ENCODE results near the gene LSM4.

LSM4 gene

DNA sequence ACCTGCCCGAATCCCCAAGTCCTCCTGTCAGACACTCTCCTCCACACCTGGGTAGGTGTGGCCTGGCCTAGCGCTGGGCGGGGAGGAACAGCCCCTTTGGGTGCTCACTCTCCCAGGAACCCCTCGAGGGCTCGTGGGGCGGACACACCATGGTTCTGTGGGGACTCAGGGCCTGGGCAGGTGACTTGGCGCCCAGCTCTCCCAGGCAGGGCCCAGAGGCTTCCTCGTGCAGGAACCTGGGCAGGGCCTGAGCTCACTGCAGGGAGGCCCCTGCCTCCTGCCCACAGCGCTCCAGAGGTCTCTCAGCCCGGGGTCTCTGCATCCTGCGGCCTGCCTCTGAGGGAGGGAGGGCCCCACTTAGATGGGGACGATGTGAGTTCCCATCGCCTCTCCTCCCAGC is 11.9 kb downstream of the LSM4 start:
- DNase-seq (ENCODE audit: low read depth), result no peak

DNA sequence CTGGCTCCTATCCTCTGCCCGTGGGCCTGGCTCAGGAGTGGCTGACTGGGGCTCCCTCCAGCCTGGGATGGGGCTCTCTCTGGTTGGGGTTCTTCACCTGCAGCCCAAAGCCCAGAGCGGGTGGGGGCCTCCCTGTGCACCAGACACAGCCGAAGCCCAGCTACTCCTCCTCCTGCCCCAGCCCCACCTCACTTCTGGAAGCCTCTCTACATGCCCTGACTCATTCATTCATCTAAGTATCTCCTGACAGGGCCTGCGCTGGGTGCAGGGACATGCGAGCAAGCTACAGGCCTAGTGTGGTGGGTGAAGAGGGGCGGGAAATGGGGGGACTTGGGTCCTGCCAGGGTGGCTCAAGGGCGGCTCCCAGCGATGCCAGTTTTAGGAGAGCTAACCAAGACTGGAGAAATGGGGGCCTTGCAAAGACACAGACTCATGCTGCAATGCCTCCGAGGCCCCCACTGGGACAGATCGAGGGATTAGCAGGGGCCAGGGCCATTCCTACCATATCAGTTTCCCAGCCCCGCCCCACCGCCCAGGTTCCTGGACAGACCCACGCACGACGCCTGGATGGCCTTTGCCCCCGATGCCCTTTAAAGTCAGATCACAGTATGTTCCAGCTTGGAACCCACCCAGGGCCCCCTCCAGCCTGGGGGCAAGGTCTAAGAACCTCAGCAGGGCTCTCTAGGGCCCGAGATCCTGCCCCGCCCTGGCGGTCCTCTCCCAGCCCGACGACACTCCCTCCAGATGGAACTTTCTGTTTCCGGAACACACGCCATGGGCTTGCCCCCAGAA is 12.6 kb downstream of the LSM4 start:
- no peak for DNase-seq (ENCODE audit: low read depth)

DNA sequence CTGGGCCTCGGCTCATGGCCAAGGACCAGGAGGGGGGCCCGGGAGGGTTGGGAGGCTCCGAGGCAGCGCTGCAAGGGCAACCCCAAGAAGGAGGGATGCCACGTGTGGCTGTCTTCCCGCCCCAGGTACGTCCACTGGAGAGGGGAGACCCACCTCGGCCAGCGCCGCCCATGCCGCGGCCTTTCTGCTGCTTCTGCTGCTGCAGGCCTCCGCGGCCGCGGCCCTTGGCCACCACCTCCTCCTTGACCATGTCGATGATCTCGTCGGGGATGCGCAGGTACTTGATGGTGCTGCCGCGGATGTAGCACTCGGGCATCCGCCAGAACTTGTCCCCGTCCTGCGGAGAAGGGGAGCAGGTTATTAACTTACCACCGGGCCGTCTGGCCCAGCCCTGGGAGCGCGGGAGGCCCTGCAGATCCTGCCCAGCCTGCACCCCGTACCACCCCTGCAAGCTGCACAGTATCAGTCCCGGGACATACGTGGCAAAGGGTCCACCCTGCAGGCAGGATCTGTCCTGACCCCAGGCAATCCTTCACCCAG is 13.3 kb downstream of the LSM4 start:
- DNase-seq (ENCODE audit: low read depth), result no peak

DNA sequence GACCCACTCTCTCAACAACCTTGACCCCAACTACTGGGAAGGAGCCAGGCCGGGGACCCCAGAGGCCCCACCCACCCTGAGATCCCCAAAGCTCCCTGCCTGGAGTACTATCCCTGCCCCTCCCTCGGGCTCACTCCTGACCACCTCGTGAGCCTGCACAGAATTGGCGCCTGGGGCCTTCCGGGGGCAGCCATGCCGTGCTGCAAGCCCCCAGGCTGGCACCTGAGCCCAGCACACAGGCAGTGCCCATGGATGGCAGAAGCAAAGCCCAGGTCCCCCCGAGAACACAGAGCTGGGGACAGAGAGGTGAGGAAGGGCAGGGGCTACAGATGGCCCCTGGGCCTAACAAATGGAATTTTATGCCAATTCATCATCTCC is 13.9 kb downstream of the LSM4 start:
- no peak for DNase-seq (ENCODE audit: low read depth)

DNA sequence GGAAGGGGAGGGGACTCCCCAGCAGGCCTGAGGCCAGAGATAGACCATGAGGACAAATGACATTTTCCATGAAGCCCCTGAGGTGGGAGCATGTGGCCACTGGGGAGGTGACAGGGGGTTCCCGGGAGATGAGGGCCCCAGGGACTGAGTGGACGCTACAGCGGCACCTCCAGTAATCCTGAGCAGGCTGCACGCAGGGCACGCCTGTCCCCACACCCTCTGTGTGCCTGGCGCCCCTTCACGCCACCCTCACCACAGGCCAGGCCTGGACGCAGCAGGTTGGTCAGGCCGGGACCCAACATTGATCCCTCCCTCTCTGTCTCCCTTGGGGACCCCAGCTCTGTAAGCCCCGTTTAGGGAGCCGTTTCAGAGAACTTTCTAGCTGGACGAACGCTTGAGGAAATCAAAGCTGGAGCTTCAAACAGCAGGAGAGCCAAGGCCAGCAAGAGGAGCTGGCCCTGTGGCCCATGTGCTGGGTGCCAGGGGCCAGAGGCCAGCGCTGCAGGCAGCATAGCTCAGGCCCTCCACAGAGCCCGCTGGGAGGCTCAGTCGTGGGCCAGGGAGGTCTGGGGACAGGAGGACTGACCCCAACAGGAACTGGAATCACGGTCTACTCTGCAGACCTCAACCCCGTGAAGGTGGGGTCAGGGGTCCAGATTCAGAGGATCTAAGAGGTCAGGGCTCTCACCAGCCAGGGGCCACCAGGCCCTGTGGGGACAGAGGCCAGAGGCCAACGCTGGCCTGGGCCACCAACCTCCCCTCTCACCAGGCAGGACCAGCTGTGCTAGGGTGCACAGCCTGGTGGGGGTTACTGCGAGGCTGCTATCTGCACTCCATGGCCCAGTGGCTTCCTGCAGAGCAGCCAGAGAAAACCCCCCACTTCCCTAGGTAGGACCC is 14.6 kb downstream of the LSM4 start:
- DNase-seq (ENCODE audit: low read depth), result no peak

DNA sequence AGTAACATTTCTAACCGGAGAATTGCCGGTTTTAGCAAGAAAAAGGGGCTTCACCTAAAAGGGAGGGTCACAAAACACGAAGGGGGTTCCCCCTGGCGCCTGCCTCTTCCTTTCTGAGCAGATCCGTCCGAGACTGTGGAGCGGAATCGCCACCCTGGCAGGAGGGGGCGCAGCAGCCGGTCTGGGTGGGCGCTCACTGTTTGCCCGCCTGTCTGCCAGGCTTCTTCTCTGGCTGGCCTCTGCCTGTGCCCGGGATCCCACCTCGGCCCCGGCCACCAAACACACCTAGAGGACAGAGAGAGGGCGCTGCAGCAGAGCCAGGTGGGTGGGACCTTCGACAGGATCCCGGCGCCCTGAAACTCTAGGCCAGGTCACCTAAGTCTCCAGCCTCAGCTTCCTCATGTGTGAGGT is 15.6 kb downstream of the LSM4 start:
- DNase-seq (ENCODE audit: low read depth), result no peak

DNA sequence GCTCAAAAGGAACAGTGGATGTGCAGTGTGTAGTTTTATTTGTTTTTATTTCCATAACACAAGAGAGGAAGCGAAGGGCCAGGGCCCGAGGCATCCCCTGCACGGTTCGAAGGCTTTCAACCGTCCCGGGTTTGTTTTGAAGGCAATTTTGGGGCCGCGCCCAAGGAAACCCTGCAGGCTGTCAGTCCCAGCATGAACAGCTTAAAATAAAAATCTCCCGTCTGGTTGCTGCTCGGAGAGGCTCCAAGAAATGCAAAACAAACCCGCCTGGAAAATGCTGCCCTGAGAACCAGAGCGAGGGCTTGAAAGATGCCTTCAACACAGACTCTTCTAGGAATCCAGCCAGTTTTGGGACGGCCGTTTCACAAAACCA is 16.0 kb downstream of the LSM4 start:
- DNase-seq (ENCODE audit: low read depth), result no peak

DNA sequence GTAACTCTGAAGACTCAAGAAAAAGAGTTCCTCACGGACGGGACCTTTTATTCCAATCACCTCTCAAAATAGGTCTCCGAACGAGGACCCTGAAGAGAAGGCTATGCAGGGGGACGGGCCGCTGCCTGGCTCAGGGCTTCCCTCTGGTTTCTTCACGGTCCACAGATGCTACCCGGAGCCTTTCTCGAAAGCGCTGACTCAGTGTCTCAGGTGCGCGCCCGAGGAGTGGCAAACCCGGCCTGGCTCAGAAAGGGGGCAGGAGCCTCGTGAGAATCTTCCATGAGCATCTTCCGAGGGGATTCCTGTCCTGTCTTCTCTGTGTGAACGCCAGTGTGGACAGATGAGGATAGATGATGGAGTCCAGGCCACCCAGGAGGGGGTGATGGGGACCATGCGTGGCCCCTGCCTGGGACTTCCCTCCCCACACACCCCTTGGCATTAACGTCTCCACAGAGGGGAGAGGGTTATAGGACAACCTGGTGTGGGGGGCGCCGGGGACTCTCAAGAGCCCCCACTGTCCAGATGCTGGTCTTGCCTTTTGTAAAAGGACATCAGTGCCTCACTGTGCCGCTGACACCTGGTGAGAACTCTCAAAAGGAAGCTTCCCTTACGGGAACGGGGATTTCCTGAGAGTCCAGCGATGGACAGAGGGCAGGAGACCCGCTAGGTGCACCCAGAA is 16.5 kb downstream of the LSM4 start:
- DNase-seq (ENCODE audit: low read depth), result no peak

DNA sequence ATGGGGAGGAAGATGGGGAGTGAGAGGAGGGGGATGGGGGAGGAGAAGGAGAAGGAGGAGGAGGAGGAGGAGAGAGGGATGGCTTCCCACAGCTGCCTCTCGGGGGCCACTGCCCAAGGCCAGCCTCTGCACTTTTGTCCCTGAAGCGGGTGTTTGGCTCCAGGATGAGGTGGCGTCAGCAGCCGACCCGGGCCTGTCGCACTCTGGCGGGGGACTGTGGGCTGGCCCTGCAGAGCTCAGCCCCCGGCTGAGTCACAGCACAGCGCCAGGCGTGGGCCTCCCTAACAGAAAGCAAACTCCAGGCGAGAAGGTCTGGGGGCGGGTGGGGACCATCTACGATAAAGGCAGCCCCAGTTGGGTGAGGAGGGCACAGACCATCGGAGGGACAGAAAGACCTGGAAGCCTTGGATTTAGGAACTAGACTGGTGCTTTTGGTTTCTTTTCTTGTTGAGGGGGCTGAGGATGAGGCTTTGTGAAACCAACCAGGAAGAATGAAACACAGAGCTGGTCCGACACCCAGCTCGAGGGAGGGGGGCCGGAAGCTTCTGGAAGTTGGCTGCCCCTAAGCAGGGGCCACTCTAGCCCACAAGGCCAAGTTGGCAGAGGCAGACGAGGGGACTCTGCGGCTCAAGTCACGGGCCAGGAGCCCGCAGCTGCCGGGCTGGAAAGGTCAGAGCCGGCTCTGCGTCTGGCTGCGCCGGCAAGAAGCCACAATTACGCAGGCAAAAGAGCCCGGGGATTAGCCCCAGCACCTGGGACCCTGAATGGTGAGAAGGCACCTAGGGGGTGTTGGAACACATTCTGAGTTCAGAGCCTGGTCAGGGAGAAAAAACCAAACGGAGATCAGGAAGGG is 18.2 kb downstream of the LSM4 start:
- DNase-seq (ENCODE audit: low read depth), result peak; percentile 77

DNA sequence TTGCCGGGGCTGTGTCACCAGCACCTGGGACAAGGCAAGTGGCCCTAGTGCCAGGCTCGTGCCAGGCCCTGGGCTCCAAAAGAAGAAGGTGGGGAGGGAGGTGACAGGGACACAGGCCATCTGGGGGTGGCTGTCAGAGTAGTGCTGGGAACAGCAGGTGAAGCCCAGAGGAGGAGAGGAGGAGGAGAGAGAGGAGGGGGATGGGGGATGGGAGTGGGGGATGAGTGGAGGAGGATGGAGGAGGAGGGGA is 18.7 kb downstream of the LSM4 start:
- DNase-seq (ENCODE audit: low read depth), result no peak

DNA sequence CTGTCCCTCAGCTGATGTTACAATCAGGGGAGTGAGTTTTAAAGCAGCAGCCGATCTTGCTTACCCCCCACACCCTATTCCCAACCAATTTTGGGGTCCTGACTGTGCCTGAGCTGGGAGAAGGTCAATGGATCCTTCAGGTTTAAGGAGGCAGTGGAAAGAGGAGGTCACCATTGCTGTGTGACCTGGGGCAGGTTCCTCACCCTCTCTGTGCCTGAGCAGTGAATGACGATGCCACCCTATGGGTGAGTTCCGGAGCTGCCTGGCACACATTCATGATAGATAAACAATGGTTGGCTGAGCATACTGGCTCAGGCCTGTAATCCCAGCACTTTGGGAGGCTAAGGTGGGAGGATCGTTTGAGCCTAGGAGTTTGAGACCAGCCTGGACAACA is 21.2 kb downstream of the LSM4 start:
- DNase-seq (ENCODE audit: low read depth), result no peak

DNA sequence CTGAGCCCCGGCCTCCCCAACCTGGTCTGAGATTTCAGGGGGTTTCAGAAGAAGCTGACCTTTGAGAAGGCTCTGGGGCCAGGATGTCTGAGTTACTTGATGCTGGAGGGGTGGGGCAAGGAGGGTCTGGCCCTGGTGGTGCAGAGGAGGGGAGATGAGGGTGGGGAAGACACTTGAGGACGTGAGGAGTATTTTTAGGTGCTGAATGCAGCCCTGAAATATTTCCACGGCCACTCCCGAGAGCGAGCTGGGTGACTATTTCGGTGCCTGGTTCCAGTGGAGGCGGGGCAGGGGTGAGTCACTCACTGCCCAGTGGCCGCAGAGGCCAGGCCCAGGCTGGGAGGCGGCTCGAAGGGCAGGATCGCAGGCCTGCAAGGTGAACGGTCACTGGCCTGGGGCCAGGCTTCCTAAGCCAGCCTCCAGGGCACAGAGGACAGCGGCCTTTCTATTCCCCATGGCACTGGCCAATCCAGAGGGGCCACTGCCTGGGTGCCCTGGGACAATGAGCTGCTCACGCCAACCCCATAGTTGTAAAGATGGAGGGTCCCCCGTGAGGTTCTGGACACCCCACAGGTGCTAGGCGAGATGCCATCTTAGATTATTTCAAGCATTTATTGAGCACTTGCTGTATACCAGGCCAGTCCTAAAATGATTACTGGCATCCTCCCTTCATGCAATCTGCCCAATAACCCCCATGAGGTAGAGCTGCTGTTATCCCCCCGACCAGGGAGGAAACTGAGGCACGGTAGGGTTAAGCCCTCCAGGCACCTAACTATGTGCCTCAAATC is 21.8 kb downstream of the LSM4 start:
- DNase-seq (ENCODE audit: low read depth), result peak; percentile 62

DNA sequence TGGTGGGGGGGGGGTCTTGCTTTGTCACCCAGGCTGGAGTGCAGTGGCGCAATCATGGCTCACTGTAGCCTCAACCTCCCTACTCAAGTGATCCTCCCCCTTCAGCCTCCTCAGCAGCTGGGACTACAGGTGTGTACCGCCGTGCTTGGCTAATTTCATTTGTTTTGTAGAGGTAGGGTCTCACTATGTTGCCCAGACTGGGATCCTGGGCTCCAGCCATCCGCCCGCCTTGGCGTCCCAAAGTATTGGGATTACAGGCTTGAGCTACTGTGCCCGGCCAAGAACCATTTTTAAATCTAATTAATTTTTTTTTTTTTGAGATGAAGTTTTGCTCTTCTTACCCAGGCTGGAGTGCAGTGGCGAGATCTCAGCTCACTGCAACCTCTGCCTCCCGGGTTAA is 23.2 kb downstream of the LSM4 start:
- DNase-seq (ENCODE audit: low read depth), result no peak

DNA sequence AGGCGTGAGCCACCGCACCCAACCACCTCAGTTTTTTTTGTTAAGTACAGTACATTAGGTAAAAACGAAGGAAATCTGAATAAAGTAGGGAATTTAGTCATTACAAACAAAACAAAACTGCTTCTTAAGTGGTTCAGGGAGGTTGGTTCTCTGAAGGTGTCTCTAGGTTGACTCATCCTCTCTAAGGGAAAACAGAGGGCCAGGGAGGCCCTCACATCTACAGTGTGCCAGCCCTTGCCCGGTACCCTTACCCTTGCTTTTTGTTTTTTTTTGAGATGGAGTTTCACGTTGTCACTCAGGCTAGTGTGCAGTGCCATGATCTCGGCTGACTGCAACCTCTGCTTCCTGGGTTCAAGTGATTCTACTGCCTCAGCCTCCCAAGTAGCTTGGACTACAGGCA is 24.3 kb downstream of the LSM4 start:
- no peak for DNase-seq (ENCODE audit: low read depth)

DNA sequence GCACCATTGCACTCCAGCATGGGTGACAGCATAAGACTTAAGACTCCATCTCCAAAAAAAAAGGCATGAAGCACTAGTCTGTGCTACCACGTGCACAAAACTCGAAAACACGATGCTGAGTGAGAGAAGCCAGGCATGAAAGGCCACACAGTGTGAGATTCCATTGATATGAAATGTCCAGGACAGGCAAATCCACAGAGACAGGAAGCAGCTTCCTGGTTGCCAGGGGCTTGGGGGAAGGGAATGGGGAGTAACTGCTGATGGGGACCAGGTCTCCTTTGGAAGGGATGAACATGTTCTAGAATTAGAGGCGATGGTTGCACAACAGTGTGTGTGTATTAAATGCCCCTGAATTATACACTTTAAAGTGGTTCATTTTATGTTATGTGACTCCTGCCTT is 25.6 kb downstream of the LSM4 start:
- DNase-seq (ENCODE audit: low read depth), result no peak

DNA sequence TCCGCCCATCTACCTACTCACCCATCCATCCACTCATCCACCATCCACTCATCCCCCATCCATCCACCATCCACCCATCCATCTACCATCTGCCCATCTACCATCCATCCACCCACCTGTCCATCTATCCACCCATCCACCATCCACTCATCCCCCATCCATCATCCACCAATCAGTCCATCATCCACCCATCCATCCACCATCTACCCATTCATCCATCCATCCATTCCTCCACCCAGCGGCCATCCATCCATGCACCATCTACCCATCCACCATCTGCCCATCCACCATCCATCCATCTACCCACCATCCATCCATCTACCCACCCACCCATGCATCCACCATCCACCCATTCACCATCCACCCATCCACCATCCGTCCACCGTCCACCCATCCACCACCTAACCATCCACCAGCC is 27.8 kb downstream of the LSM4 start:
- DNase-seq (ENCODE audit: low read depth), result no peak

DNA sequence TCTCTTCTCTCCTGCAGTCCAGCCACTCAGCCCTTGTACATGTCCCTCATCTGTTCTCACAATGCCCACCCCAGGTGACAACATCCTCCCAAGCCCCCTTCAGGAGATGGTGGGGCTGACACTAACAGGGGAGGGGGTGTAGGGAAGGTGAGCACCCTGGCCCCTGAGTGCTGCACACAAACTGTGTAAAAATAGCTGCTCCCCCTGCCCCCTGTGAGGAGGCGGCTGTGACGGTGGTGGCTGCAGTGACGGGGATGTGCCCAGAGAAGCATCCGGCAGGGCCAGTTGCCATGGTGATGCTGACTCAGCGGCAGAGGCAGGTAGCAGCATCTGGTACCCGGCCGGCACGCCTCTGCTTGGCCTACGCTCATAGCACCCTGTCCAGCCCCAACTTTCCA is 28.4 kb downstream of the LSM4 start:
- no peak for DNase-seq (ENCODE audit: low read depth)

DNA sequence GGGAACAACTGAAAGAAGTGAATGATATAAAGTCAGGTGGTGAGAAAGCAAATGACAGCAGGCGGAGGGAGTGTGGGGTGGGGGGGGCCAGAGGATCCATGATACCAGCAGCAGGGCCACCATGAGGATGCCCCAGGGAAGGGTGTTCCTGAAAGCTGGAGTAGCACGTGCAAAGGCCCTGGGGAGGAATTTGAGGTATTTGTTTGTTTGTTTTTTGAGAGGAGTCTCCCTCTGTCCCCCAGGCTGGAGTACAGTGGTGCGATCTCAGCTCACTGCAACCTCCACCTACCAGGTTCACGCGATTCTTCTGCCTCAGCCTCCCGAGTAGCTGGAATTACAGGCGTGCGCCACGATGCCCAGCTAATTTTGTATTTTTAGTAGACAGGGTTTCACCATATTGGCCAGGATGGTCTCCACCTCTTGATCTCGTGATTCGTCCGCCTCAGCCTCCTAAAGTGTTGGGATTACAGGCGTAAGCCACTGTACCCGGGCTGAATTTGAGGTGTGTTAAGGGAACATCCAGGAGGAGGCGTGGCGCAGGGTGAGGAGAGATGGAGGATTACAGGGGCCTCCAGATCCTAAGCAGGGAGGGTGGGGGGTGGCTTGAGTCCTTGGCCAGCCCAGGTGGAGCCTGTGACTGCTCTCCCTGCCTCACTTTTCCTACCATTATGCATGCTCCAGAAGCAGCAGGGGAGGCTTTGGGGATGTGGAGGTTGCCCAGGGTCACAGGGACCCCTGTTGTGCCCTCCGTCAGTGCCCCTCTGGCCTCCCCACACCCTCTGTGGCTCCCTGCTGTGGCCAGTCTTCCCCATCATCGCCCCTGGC is 29.0 kb downstream of the LSM4 start:
- DNase-seq (ENCODE audit: low read depth), result no peak

DNA sequence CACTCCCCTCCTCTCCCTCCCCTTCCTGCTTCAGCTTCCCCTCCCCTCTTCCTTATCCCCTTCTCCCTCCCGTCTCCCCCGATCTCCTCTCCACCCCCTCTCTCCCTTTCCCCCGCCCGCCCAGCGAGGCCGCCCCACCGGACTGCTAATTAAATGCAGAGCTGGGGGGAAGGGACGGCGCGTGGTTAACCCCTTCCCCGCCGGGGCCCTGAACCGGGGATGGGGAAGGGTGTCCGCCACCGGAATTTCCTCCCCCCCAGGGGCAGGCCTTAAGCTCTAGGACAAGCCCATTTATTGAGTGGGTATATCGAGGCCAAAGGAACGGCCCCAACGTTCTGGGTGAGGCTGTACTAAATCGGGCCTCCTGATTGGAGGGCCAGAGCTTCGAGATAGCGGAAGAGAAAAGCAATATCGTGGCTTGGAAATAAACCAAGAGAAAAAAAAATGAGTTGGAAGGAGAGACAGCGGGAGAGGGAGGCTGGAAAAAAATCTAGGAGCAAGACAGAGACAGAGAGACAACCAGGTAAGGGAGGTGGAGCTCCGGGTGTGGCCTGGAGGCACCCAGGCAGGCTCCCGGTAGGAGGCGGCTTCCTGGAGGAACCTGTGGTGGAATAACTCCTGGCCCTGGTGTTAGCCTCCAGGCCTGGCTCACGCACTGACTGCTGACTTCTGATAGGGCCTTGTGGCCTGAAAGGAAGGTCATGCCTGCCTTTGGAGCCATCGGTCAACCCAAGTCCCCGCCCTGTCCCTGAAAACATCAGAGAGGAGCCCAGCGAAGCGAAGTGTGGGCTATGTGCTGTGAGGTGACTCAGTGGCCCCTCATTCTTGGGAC is 29.9 kb downstream of the LSM4 start:
- DNase-seq (ENCODE audit: low read depth), result peak; percentile 78

DNA sequence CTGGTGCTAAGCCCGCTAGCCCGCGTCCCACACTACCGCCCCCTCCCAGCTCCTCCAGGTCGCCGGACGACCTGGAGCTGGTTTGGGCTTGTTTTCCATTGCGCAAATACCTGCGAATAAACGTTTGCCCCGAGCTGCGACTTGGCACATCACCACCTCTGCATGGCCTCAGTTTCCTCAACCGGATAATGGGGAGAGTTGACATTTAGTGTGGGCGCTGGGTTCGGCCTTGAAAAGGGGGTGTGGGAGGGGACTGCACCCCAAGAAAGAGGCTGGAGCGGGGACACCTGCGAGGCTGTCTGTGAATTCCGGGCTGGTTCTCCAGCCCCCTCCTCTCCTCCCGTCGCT is 30.4 kb downstream of the LSM4 start:
- no peak for DNase-seq (ENCODE audit: low read depth)
